NCI-H2196 treated with DMSO at 0.1 percent for 48 hours (cell line): Measurements from ENCODE around the gene HSPH1.
"Not testable (repeated sequence)": the region's sequence is repeated elsewhere in the genome, so short reads cannot be mapped to it uniquely, and the experiment has no call there.

Experiments
- DNase-seq: peaks from one replicate; lab custom pipeline; 2025; ENCODE audit not compliant: unreplicated experiment; lab: John Stamatoyannopoulos, UW

The HSPH1 gene

GRCh38 chr13:31177813-31178495, 16.2 kb upstream of the HSPH1 start:
- not testable (repeated sequence) for DNase-seq

DNA sequence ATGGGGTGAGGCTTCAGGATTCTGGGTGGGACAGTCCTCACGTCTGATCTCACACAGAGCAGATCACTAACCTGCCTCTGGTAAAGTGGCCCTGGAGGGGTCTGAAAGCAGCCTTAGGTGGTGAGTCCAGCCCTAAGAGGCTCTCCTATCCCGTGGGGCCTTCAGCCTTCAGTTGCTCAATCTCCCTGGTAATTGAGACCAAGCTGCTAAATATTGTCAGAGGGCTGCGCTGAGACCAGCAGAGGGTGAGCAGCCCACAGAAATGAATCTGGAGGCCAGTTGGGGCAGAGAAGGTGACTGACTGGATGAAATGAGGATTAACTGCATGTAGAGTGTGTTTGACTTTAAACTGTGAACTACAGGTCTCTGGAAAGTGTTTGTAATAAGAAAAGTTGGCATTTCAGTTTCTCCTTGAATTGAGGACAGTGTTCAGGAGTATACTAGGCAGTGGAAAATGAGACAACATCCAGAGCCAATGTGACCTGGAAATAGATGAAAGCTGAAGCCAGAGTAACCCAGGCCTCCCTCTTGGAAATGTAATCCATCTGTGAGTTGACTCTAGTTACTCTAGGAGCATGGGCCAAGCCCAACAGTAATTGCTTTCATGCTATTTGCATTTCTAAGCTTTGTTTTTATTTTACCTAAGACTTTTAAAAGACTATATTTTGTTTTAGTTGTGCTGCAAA, 14.3 kb upstream of the HSPH1 start:
- DNase-seq: no peak

- DNase-seq: no peak
Measured at GRCh38 chr13:31174018-31174417, 12.3 kb upstream of the HSPH1 start.

- no peak for DNase-seq
Measured at GRCh38 chr13:31172535-31172934, 10.8 kb upstream of the HSPH1 start.

DNA sequence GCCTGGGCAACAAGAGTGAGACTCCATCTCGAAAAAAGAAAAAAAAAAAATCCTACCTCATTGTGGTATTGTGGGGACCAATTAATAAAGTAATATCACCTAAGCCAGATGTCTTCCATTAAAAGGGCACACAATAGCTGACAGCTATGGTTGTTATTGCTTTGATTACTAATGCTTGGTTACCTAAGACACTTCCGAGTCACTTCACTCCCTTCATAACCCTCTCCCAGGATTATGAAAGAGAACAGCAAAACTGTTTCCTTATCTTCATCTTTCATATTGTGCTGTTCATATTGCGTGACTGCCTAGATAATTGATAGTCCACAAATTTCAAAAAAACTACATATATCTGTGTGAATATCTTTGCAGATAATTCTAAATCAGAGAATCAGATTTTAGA, 10.3 kb upstream of the HSPH1 start:
- no peak for DNase-seq

GRCh38 chr13:31168736-31169135, 7.0 kb upstream of the HSPH1 start:
- no peak for DNase-seq

DNA sequence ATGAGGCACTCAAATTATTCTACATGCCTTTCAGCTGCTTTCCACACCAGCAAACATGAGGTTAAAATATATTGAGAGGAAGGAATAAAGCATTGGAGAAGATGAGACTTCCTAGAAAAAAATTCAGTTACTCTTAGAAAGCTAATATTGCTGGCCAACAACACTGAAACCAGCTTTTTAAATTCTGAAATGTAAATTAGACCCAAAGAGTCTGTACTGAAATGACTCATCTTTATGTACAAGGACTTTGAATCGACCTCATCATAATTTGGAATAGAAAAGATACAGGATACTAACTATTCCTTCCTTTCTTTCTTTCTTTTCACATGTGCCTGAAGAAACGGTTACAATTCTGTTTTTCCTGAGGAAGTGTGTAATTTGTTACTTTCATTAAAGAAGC, 6.5 kb upstream of the HSPH1 start:
- DNase-seq: no peak

- no peak for DNase-seq
Measured at GRCh38 chr13:31167490-31167889, 5.8 kb upstream of the HSPH1 start.

- no peak for DNase-seq
Measured at GRCh38 chr13:31166591-31166990, 4.9 kb upstream of the HSPH1 start.

DNA sequence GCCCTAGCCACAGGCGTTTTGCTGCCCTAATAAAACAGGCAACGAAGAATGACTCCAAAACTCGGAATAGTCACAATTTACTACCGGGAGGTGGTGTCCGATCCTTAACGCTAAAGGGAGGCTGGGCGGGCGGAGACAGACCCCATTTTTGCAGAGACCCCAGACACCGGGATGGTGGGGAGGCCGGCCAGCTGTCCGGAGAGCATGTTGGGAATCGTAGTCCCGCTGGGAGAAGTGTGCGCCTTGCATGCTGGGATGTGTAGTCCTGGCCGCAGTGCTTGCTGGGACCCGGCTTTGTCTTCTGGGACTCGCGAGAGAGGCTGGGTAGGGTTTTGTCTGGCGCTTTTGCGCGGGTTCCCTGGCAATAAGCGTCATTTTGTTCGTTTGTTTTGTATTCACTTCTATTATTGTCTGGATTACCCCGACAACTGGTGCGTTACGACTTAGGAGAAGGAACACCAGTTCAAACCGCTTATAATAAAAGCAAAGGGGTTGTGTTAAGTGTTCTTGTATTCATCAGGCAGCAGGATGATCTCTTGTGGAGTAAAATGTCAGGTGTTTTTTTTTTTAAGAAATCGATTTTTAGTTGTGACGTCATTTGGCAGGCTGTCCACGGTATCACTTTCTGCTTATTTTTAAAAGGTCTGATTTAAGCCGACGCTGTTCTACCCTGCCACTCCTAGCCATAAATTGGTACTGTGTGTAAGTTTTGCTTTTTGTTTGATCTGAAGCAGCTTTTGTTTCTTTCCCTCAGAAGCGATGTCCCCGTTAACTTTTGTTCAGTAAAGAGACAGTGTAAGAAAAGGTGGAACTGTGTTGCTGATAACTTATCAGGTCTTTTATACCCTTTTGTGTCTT, 676 bp upstream of the HSPH1 start:
- peak; percentile 82 for DNase-seq

GRCh38 chr13:31160857-31161556, 697 bp downstream of the HSPH1 start:
- no peak for DNase-seq

DNA sequence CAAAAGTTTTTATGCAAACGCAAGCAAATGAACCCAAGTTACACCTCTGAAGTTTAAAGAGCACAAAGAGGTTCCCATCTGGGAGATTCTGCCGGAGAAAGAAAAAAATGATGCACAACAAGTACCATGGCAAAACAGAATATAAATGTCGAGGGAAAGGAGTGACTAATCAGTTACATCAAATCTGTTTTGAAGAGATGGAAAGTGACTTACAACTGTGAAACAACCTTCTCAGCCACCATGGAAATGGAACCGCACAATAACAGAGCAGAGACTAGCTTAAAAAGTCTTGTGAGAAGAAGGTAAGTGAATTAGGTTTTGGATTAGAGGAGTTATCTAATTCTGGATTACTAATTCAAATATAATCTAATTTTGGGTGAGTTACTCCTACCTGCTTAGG, 2.4 kb downstream of the HSPH1 start:
- DNase-seq: no peak

DNA sequence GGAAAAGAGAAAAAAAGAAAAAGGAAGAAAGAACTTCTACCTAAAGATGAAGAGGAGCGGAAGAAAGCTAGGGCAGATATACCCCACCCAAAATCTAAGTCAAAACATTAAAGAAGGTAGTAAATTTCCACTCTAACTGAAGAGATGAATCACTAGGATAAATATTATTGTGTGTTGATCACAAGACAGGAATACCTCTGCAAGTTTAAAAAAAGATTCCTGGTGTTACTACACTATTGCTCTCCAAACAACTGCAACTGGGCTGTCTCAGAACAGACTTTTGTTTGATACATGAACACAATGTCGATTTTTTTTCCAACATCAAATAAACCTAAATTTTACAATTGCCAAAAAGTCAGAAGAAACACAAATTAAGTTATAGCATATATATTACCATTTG, 6.8 kb downstream of the HSPH1 start:
- DNase-seq: no peak

DNA sequence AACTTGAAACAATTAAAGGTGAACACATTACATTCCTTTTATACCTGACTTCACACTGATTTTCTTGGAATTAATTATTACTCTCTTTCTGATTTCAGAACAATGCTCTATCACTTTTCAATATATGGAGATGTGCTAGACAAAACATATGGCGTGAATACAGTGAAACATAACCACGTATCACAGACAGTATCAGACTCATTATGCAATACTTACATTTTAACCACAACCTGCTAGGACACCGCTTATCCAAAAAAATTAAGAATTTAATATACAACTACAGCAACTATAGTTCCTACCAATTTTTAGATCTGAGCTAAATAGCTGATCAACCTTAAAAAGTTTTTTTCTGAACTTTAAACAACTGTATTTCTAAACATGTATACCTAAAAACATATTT, 9.9 kb downstream of the HSPH1 start:
- DNase-seq: no peak

GRCh38 chr13:31150315-31150985, 11.3 kb downstream of the HSPH1 start:
- DNase-seq: no peak

- no peak for DNase-seq
Measured at GRCh38 chr13:31149604-31150003, 12.1 kb downstream of the HSPH1 start.

DNA sequence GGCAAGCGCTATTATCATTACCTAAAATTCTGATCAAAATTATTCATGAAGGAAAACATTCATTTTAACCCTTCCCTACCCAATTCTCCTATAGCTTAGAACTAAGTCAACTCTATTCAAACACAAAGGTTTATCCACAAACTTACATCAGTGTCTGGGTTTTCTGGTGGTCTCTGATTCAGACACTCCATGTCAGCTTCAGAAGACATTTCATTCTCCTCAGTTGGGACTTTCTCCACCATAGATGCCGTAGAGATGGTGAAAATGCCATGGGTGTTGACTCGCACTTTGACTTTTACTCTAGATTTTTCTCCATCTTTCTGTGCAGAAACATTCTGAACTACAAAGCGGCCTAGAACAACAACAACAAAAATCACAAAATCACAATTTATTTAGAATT, 16.3 kb downstream of the HSPH1 start:
- no peak for DNase-seq

GRCh38 chr13:31138515-31138914, 23.2 kb downstream of the HSPH1 start:
- DNase-seq: no peak

DNA sequence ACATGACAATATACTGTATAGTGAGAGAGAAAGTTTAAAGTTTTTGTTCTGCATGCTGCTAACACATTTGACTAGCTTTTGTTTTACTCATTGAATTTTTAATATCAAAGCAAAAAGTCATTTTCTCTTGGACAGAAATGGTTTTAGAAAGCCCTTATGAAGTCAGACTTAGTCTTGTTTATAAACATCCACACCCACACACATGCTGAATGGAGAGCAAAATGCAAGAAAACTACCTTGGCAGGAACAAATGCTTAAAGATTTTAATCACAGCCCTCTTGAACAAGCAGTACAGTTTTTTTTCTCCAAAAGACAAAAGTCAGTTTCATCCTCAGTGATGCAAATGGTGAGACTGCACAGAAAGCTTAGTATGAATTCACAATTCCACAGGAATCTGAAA, 25.0 kb downstream of the HSPH1 start:
- DNase-seq: no peak

GRCh38 chr13:31134039-31134711, 27.5 kb downstream of the HSPH1 start:
- no peak for DNase-seq
